Left lung (tissue), 10 donors: ENCODE measurements around the gene HMGB1. TPM values are rescaled to one million over a fixed set of nuclear protein-coding genes. Genes with fewer than 3 reads are reported as not detected.

ENCODE experiments used
- ATAC-seq: fragments of 200-7000 bp; cut with Tn5 transposase; one replicate; pipeline ENCODE4 v1.9.1; 2020; ENCODE audit warnings: moderate library complexity
- DNase-seq, 4 donors: peaks; one replicate each; pipeline ENCODE4 v3.0.0-alpha.2; 2013 to 2020
- H3K27ac ChIP-seq, 2 donors: fragments of 200-600 bp; sonication (generic) in 1 of 2; one replicate each; pipeline versions ENCODE4 v1.5.0 to v1.8.0; 2020 to 2021
- H3K27me3 ChIP-seq, 2 donors: fragments of 200-600 bp; sonication (generic) in 1 of 2; one replicate each; pipeline versions ENCODE4 v1.5.0 to v1.8.0; 2020 to 2021
- H3K36me3 ChIP-seq, 2 donors: fragments of 200-600 bp; sonication (generic) in 1 of 2; one replicate each; pipeline versions ENCODE4 v1.5.0 to v1.8.0; 2020 to 2021
- H3K4me1 ChIP-seq, 2 donors: fragments of 200-600 bp; one replicate each; pipeline ENCODE4 v1.8.0; 2021
- H3K4me3 ChIP-seq, 2 donors: fragments of 200-600 bp; sonication (generic) in 1 of 2; one replicate each; pipeline versions ENCODE4 v1.5.0 to v1.8.0; 2020 to 2021; ENCODE audit warnings: mild to moderate bottlenecking in 1 of 2
- H3K9me3 ChIP-seq, 2 donors: fragments of 200-600 bp; sonication (generic) in 1 of 2; one replicate each; pipeline versions ENCODE4 v1.5.0 to v1.8.0; 2020 to 2021
- CTCF ChIP-seq, 2 donors: fragments of 200-600 bp; sonication (generic) in 1 of 2; IDR thresholded peaks; one replicate each; pipeline versions ENCODE4 v1.5.0 to v1.8.0; 2021; ENCODE audit warnings: antibody characterized with exemption in 2 of 2
- intact Hi-C, 2 donors: fragments of 100-400 bp; cut with DNase I; formaldehyde crosslinking; loops; one replicate each; pipeline versions ENCODE4 v1.11.2 to v1.14.2; 2022
- polyA plus RNA-seq, 6 donors: library from polyadenylated mRNA; unstranded; fragments of 120-200 nt; gene quantifications; one replicate each; pipeline ENCODE4 v1.2.1, GENCODE V29; 2013; ENCODE audit not compliant: insufficient read length in 6 of 6
- total RNA-seq, 2 donors: library from RNA; stranded (reverse); fragmentation: NEBNext Ultra II Directional; extraction: Animal tissue kit (Norgen Biotek cat#: 25700); gene quantifications; one replicate each; pipeline ENCODE4 v1.2.1, GENCODE V29; 2021
- donor health status: DM: no; HTN: yes; CAD: no.
- donor health status: DM: no; HTN: no; CAD: no.

HMGB1 gene
- total and polyA plus RNA-seq, 8 donors, result 249 to 976 (median 765) TPM

GRCh38 chr13:30429721-30430694 is 35.7 kb downstream of the HMGB1 start:
- no peak for DNase-seq
- no peaks in the 10 kb centered on the region for H3K27me3 ChIP-seq
- intact Hi-C loops, result no loop called here
- no peak overlapping the region for H3K4me3 ChIP-seq
- peak overlapping the region in 1 of 2 donors; percentile 23 for H3K27ac ChIP-seq
- TF ChIP-seq CTCF (IDR thresholded peaks at IDR 0.05), result no peak
- H3K36me3 ChIP-seq, result no peaks in the 10 kb centered on the region
- H3K4me1 ChIP-seq, result peaks cover 0 to 17% of the 10 kb centered on the region in 2 donors
- peak; percentile 89 for ATAC-seq
- no peaks in the 10 kb centered on the region for H3K9me3 ChIP-seq

GRCh38 chr13:30429235-30429634 is 36.5 kb downstream of the HMGB1 start:
- peaks cover 0 to 17% of the 10 kb centered on the region in 2 donors for H3K4me1 ChIP-seq
- ATAC-seq (no peak), DNase-seq (no peak)
- intact Hi-C loops, result no loop called here
- no peaks in the 10 kb centered on the region for H3K36me3 ChIP-seq
- no peak overlapping the region for H3K27ac ChIP-seq
- no peaks in the 10 kb centered on the region for H3K9me3 ChIP-seq
- no peak for TF ChIP-seq CTCF (IDR thresholded peaks at IDR 0.05)
- no peak overlapping the region for H3K4me3 ChIP-seq
- H3K27me3 ChIP-seq, result no peaks in the 10 kb centered on the region

GRCh38 chr13:30423891-30424290 is 41.8 kb downstream of the HMGB1 start:
- Histone ChIP-seq H3K4me3 (no peak overlapping the region), H3K36me3 (no peaks in the 10 kb centered on the region), H3K27ac (no peak overlapping the region), H3K9me3 (no peaks in the 10 kb centered on the region), H3K27me3 (no peaks in the 10 kb centered on the region), H3K4me1 (peaks cover 6 to 17% of the 10 kb centered on the region in 2 donors)
- no peak for TF ChIP-seq CTCF (IDR thresholded peaks at IDR 0.05)
- intact Hi-C loops, result no loop called here
- DNase-seq, result no peak
- ATAC-seq, result no peak

- intact Hi-C loops, result no loop called here
- ATAC-seq, result peak; percentile 92
- peak within 1 kb of the TSS; percentile 95 to 96 for H3K27ac ChIP-seq
These were observed 43.5 kb downstream of the HMGB1 start, which contains the start of gene UBE2L5 for GRCh38 chr13:30422054-30422839. Gene UBE2L5, plus strand, starts transcription at chr13:30422493. Its CDS starts 5,498 bp downstream, at chr13:30427991.

More at GRCh38 chr13:30422054-30422839, 43.5 kb downstream of the HMGB1 start, which contains the start of gene UBE2L5:
- Histone ChIP-seq H3K36me3 (no peaks in the 10 kb centered on the region), H3K9me3 (no peaks in the 10 kb centered on the region), H3K4me1 (peaks cover 6 to 17% of the 10 kb centered on the region in 2 donors), H3K4me3 (peak within 1 kb of the TSS; percentile 43 to 58), H3K27me3 (no peaks in the 10 kb centered on the region)
- peak; percentile 65 to 97 (median 80) for DNase-seq
- no peak for TF ChIP-seq CTCF (IDR thresholded peaks at IDR 0.05)
